GM11168 (cell line): ENCODE data around the gene TFPI2.

ENCODE experiments used
- in situ Hi-C: fragments of 300-500 bp; cut with MboI; formaldehyde crosslinking; loops from one replicate; pipeline ENCODE4 v1.12.0; 2022; ENCODE audit warnings: low sequenced_read_pairs; ENCODE audit not compliant: unreplicated experiment

The TFPI2 gene

GRCh38 chr7:93911242-93911641, 20.7 kb upstream of the TFPI2 start:
- in situ Hi-C loops: loop anchor here (25.0 kb wide), 1 partner anchor 476 kb away; the partner anchor contains the start of gene COL1A2

DNA sequence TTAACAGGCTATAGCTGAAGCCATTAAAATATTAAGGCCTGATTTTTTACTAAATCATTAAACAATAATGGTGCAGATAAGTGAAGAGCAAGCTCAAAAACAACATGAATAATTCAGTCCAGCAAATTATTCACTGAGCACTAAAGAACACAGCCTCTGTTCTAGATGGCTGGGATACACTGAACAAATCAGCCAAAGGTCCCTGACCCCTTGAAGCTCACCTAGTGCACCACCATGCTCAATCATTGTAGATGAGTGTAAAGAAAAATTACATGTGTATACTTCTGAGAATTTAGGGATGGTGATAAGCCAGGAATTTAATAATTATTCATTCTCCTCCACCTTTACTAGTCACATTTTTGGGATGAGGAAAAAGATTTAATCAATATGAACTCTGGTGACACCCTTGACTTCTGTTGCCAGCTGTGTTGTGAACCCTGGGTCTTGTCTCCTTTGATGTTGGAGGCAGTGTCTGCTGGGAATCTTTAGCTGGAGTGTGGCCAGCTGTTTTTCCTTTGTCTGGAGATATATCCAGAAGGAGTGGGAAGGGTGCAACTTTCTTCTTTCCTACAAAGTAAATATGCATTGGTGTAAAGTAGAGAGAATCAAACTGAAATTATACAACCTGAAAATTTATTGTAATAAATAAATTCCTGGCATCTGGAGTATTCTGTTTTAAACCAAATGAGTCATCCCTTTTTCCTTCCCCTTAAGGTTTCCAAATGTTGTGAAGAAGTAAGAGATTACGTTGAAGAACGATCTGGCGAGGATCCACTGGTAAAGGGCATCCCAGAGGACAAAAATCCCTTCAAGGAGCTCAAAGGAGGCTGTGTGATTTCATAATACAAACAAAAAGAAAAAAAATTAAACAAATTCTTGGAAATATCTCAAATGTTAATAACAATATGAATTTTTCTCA, 19.8 kb upstream of the TFPI2 start:
- in situ Hi-C loops: loop anchor here (25.0 kb wide), 1 partner anchor 477 kb away; the partner anchor contains the start of gene COL1A2

DNA sequence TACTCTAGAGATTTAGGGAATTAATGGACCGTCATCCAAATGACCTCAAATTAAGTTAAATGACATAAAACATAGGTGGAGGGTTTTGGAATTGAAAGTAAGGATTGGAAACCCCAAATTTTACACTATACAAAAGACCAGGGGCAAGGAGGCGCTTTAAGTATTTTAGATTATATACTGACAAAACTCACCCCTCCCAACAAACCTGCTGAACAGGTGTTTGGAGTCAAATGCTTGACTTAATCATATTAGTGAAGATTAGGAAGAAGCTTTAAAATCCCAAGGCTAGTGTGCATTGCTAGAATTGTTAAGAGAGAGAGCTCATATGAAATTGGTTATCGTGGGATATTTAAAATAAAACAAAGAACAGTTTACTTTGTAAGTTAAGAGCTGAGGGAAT, 15.7 kb upstream of the TFPI2 start, which contains the start of gene GNGT1:
TSS of gene GNGT1 (plus strand) at position 301 of the 400 bp plus-strand sequence. CDS start 180 bp downstream, outside the sequence.
- in situ Hi-C loops: loop anchor here (25.0 kb wide), 1 partner anchor 481 kb away; the partner anchor contains the start of gene COL1A2

DNA sequence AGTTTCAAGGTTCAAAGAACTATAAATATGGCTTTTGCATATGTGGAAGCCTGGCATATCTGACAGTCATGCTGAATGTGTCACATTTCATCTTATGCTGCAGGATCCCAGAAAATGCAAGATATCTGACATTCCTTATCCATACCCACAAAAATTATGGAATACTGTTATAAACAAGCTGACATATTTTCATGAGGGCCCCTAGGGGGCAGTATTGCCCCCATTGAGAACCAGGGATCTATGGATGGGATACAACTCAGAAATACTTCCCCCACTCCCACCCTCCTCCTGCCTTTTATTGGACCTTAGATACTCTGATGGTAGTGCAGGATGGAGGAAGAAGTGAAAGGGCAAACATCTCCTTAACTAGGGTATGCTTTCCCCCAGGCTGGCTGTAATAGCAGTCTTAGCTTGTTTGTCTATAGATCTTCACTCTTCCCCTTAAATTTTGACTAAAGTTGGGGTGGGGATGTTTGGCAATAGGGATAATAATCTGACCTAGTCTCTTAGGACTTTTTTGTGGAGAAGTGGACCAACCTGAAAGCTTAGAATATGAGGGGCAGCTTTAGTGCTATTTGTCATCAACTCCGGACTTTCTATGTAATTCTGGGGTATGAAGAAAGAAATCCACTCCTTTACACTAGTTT, 12.3 kb upstream of the TFPI2 start:
- in situ Hi-C loops: loop anchor here (5.0 to 25.0 kb wide), 2 partner anchors 94 to 484 kb away; partner anchors contain the start of gene COL1A2

GRCh38 chr7:93897680-93898079, 7.1 kb upstream of the TFPI2 start:
- in situ Hi-C loops: loop anchor here (25.0 kb wide), 1 partner anchor 365 kb away; no protein-coding TSS in a partner anchor

GRCh38 chr7:93895859-93896600, 5.5 kb upstream of the TFPI2 start:
- in situ Hi-C loops: loop anchor here (25.0 kb wide), 1 partner anchor 366 kb away; no protein-coding TSS in a partner anchor

DNA sequence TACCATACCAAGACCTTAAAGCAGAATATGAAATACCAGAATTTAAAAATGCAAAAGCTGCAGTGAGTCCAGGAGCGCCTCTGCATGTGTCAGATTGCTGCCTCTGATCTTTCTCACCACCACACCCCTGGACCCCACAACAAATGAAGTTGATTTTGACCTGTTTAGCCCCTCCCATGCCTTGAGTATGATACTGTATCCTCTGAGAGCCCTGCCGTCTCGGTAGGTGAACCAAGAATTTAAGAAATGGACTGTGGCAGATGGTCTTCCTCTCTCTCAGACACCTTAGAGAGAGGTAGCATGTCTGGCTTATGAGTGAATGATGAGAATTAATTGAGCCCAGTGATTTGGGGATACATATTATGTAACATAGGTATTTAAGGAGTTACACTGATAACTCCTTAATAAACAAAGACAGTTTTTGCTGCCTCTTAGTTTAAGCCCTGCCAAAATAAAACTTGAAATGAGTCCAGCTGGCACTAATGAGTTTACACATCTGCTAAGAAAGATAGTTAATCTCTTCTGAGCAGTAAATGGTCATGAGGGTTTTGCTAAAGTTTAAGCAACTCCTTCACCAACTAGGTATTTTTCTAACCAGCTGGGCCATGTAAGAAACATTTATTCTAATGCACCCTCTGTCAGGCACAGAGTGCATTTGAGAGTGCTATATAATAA, 4.5 kb upstream of the TFPI2 start:
- in situ Hi-C loops: loop anchor here (5.0 to 25.0 kb wide), 2 partner anchors 197 to 367 kb away; no protein-coding TSS in a partner anchor

- in situ Hi-C loops: loop anchor here (5.0 to 25.0 kb wide), 2 partner anchors 198 to 368 kb away; no protein-coding TSS in a partner anchor
These were observed 3.9 kb upstream of the TFPI2 start for GRCh38 chr7:93894426-93894825.

GRCh38 chr7:93890041-93890463, 501 bp downstream of the TFPI2 start:
- in situ Hi-C loops: loop anchor here (5.0 to 25.0 kb wide), 2 partner anchors 202 to 372 kb away; no protein-coding TSS in a partner anchor

GRCh38 chr7:93889261-93889660, 1.3 kb downstream of the TFPI2 start:
- in situ Hi-C loops: loop anchor here (25.0 kb wide), 1 partner anchor 373 kb away; no protein-coding TSS in a partner anchor

GRCh38 chr7:93884541-93884940, 6.0 kb downstream of the TFPI2 start:
- in situ Hi-C loops: loop anchor here (25.0 kb wide), 1 partner anchor 378 kb away; no protein-coding TSS in a partner anchor

- in situ Hi-C loops: loop anchor here (25.0 kb wide), 1 partner anchor 378 kb away; no protein-coding TSS in a partner anchor
These were observed 6.6 kb downstream of the TFPI2 start for GRCh38 chr7:93883917-93884345.

DNA sequence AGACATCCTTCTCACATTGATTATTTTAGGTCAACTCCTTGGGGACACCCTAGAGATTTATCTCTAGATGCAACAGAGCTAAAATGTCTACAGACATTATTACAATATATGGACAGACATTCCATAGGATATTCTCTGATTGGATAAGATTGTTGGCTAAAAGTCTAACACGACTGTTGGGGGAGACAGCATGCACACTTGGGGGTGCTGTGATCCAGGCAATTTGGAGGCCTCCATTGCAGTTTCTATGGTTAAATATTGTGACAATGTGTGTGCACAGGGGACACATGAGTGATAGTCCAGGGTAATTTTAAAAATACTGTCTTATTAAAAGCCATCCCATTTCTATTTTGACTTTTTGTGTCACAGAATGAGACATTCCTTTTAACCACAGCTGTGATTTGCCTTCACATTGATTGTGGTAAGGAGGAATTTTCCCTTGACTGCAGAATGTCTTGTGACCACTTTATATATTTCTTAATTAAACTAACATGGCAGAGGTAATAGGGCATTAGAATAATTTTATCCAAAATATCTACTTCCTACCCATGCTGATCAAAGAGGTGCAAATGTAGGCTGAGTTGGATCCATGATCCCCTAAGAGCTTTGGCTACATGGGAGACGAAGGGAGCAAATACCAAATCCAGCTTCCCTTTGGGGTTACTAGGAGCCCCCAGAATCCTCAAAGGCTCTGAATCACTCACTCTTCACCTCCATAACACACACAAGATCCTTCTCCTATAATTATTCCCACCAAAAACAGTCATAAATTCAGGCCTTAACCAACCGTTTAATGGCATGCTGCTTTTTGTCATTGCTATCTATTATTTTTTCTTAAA, 7.3 kb downstream of the TFPI2 start:
- in situ Hi-C loops: loop anchor here (25.0 kb wide), 1 partner anchor 379 kb away; no protein-coding TSS in a partner anchor

- in situ Hi-C loops: loop anchor here (25.0 kb wide), 1 partner anchor 380 kb away; no protein-coding TSS in a partner anchor
These were observed 8.1 kb downstream of the TFPI2 start for GRCh38 chr7:93882468-93882867.

DNA sequence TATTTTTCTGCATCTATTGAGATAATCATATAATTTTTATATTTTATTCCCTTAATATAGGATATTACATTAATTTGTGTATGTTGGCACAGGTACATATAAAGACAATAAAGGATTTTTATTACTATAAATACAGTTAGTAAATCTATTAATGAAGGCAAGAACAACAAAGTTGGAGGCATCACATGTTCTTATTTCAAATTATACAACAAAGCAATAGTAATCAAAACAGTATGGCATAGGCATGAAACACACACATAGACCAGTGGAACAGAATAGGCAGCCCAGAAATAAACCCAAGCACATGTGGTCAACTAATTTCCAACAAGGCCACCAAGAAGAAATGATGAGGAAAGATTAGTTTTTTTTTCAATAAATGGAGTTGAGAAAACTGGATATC, 11.2 kb downstream of the TFPI2 start:
- in situ Hi-C loops: loop anchor here (25.0 kb wide), 1 partner anchor 383 kb away; no protein-coding TSS in a partner anchor

GRCh38 chr7:93877742-93878141, 12.8 kb downstream of the TFPI2 start:
- in situ Hi-C loops: loop anchor here (25.0 kb wide), 1 partner anchor 385 kb away; no protein-coding TSS in a partner anchor

GRCh38 chr7:93873998-93874574, 16.5 kb downstream of the TFPI2 start:
- in situ Hi-C loops: no loop called here
